HS-27A (cell line): ENCODE data around the gene TRAPPC13.

ENCODE experiments used
- DNase-seq: peaks from one replicate; pipeline ENCODE4 v3.0.0-alpha.2; 2012; ENCODE audit warnings: low read depth, missing footprints

Gene TRAPPC13

GRCh38 chr5:65682148-65682547, 57.3 kb downstream of the TRAPPC13 start:
- no peak for DNase-seq

DNA sequence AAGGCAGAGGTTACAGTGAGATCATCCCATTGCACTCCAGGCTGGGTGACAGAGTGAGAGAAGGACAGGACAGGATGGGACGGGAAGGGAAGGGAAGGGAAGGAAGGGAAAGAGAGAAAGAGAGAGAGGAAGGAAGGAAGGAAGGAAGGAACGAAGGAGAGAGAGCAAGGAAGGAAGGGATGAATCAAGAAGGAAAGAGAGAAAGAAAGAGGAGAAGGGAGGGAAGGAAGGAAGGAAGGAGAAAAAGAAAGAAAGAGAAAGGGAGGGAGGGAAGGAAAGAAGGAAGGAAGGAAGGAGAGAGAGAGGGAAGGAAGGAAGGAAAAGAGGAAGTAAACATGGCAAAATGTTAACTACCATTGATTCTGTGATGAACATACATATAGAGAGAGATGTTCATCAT, 68.3 kb downstream of the TRAPPC13 start:
- DNase-seq: no peak

DNA sequence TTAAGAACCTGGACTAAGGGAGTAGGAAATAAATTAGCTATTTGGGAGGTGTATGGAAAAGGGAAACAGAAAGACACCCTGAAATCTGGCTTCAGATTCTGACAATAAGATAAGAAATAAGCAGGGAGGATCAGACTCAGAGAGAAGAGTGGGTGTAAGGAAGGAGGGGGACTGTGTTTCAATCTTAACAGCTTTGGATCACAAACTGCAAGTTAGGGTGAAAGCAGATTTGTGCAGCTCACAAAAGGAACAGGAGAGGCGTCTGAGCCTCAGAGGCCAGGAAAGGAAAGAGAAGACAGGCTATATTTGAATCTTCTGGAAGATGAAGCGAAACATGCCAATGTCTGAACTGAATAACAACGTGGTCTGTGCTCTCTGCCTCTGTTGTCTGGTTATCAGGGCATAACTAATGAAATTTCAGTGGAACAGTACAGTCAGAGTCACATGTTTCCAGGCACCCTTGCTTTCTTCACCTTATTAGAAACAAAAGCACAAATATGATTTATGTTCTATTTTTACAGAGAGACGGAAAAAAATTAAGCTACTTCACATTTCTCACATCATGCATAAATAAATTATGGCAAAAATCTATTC, 70.4 kb downstream of the TRAPPC13 start:
- DNase-seq: no peak

DNA sequence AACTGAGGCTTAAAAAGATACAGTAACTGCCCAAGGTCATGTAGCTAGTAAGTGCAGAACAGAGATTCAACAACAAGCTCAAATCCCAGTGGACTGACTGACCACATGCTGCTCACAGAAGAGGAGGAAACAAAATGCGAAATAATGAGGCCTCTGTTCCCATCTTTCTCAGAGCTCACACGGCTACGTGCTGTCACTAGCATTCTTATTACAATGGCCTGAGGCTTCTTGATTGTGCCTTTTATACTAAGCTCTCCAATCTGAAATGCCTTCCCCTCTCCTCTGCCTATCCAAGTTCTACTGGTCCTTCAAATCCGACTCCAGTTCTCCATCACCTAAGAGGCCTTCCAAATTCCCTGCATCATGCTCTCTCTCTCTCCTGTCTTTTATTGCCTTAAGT, 71.1 kb downstream of the TRAPPC13 start:
- no peak for DNase-seq

GRCh38 chr5:65696892-65697291, 72.1 kb downstream of the TRAPPC13 start:
- no peak for DNase-seq

GRCh38 chr5:65699338-65699737, 74.5 kb downstream of the TRAPPC13 start:
- no peak for DNase-seq

GRCh38 chr5:65702036-65702435, 77.2 kb downstream of the TRAPPC13 start:
- DNase-seq: no peak

DNA sequence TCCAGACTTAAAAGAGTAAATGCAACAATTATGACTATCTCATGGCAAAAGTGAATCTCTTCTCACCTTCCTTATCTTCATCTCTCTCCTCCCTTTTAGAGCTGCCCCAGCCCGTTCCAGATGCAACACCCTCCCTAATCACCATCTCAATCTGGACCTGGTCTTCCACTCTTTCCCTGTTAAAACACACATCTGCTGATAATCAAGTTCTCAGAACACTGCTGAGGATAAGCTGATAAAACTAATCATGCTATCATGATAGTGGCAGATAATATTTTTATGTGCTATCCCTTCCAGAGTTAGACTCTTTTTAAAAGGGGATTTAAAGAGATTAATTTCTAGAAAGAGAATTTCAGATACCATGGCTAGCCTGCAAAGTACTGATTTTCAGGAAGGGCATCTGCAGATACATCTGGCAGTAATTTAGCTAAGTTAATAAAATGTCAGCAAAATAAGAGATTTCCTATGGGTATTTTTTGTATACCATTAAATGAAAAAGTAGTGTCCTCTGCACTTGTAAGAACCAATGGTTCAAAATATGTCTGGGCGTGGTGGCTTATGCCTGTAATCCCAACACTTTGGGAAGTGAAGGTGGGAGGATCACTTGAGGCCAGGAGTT, 79.9 kb downstream of the TRAPPC13 start:
- no peak for DNase-seq

DNA sequence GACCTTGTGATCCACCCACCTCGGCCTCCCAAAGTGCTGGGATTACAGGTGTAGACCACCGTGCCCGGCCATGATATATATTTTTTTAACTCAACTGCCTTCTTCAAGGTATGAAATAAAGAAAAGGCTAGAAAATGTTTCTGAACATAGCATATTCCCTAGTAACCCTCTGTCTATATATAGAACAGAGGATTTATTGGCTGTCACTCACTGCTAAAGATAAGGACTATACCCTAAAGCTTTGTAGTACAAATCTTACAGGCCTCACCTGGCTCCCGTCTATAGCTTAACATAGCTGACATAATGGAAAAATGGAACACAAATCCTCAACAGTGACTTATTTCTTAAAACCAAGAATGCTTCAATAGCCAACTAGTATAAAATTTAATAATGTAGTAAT, 82.8 kb downstream of the TRAPPC13 start:
- no peak for DNase-seq

DNA sequence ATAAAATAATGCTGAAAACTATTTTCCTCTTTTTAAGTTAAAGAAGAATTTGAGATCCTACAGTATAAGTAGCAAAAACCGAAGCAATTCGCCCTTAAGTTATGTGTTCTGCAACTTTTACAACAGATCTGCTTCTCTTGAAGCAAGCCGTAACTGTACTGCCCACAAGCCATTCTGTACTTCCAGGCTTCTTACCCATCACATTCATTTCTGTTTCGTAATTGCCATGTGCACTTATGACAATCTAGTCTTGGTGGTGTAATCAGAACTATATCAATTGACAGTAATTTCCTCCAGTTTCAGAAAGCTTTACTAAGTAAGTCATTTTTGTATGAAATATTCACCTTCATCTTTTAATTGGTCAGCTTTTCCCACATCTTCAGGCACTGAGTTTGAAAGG, 83.3 kb downstream of the TRAPPC13 start:
- no peak for DNase-seq
